Astrocyte of the spinal cord (primary cell): Measurements from ENCODE around the gene TRIM47.

ENCODE experiments used
- DNase-seq: peaks from one replicate; pipeline ENCODE4 v3.0.0; 2011; ENCODE audit warnings: low read depth, low spot score
- H3K4me3 ChIP-seq: 2 replicates; pipeline ENCODE4 v1.5.1; 2011; ENCODE audit warnings: low read depth, mild to moderate bottlenecking, low read length, moderate library complexity
- CTCF ChIP-seq: IDR thresholded peaks from 2 replicates; pipeline ENCODE4 v1.5.1; 2012; ENCODE audit warnings: low read depth, mild to moderate bottlenecking, low read length, inconsistent platforms
- in situ Hi-C: cut with HindIII; loops from 2 replicates; pipeline ENCODE4 v1.10.0; 2017; ENCODE audit warnings: low sequenced_read_pairs

Gene TRIM47

GRCh38 chr17:75847614-75848522 lies 30.5 kb downstream of the TRIM47 start:
- no peak for TF ChIP-seq CTCF
- in situ Hi-C loops: no loop called here
- H3K4me3 ChIP-seq: no peak overlapping the region

GRCh38 chr17:75846692-75847613 lies 31.4 kb downstream of the TRIM47 start:
- in situ Hi-C loops: no loop called here
- TF ChIP-seq CTCF: no peak
- no peak for DNase-seq
- no peak overlapping the region for H3K4me3 ChIP-seq

More at GRCh38 chr17:75847614-75848522, 30.5 kb downstream of the TRIM47 start:
- DNase-seq: no peak

- H3K4me3 ChIP-seq: no peak overlapping the region
- DNase-seq: no peak
- in situ Hi-C loops: no loop called here
- TF ChIP-seq CTCF: no peak
Measured at GRCh38 chr17:75845933-75846691, 32.3 kb downstream of the TRIM47 start.

GRCh38 chr17:75845058-75845711 lies 33.2 kb downstream of the TRIM47 start:
- DNase-seq: peak; percentile 48
- in situ Hi-C loops: no loop called here
- TF ChIP-seq CTCF: peak; percentile 75
- H3K4me3 ChIP-seq: no peak overlapping the region

GRCh38 chr17:75844530-75845057 lies 33.8 kb downstream of the TRIM47 start:
- in situ Hi-C loops: no loop called here
- no peak for DNase-seq
- TF ChIP-seq CTCF: no peak
- H3K4me3 ChIP-seq: no peak overlapping the region
